GM19193 (cell line): ENCODE measurements around the gene MYO3B.

Experiments used
- POLR2A ChIP-seq: IDR thresholded peaks from 4 replicates; pipeline ENCODE4 v1.6.1; 2011; ENCODE audit not compliant: insufficient read depth, insufficient read length; ENCODE audit errors: extremely low read depth

Gene MYO3B

GRCh38 chr2:170685591-170685990 lies 507.6 kb downstream of the MYO3B start:
- no peak for TF ChIP-seq POLR2A

- no peak for TF ChIP-seq POLR2A
Measured at GRCh38 chr2:170689481-170689880, 511.5 kb downstream of the MYO3B start.

GRCh38 chr2:170690640-170691039 lies 512.7 kb downstream of the MYO3B start:
- no peak for TF ChIP-seq POLR2A

GRCh38 chr2:170694316-170694715 lies 516.4 kb downstream of the MYO3B start:
- no peak for TF ChIP-seq POLR2A

GRCh38 chr2:170695521-170696410 lies 517.8 kb downstream of the MYO3B start:
- no peak for TF ChIP-seq POLR2A

- no peak for TF ChIP-seq POLR2A
Measured at GRCh38 chr2:170696948-170697347, 519.0 kb downstream of the MYO3B start.

- no peak for TF ChIP-seq POLR2A
Measured at GRCh38 chr2:170701011-170701410, 523.1 kb downstream of the MYO3B start.

- no peak for TF ChIP-seq POLR2A
Measured at GRCh38 chr2:170703776-170704476, 526.0 kb downstream of the MYO3B start.
